Astrocyte (in vitro differentiated cells and primary cell): ENCODE results near the gene OR2G2.

Experiments used
- EZH2 ChIP-seq: IDR thresholded peaks from 2 replicates; pipeline ENCODE4 v1.6.1; 2012; ENCODE audit warnings: mild to moderate bottlenecking, low read length, inconsistent platforms; ENCODE audit not compliant: insufficient read depth
- TF ChIP-seq, protein P1 (sequence below): IDR thresholded peaks from 2 replicates; pipeline ENCODE4 v1.5.1; 2011; ENCODE audit warnings: low read depth, mild to moderate bottlenecking, inconsistent platforms, low read length, moderate library complexity; ENCODE audit not compliant: insufficient read depth

DNA sequence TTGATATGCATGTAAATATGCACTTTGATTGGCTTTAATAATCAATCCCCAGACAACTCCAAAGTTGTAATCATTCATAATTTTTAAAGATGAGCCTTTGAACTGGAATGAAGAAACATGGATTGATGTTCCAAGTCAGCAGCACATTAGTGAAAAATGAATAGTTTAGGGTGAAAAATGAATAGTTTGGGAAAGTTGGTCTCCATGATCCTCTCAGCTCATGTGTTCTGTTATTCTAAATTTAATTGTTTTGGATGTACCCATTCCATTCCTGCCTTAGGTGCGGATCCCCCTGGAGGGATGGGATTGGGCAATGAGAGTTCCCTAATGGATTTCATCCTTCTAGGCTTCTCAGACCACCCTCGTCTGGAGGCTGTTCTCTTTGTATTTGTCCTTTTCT lies 17.1 kb downstream of the OR2G2 start, which contains the start of gene OR2G3:
- TF ChIP-seq EZH2 = no peak
- TF ChIP-seq, protein P1, sequence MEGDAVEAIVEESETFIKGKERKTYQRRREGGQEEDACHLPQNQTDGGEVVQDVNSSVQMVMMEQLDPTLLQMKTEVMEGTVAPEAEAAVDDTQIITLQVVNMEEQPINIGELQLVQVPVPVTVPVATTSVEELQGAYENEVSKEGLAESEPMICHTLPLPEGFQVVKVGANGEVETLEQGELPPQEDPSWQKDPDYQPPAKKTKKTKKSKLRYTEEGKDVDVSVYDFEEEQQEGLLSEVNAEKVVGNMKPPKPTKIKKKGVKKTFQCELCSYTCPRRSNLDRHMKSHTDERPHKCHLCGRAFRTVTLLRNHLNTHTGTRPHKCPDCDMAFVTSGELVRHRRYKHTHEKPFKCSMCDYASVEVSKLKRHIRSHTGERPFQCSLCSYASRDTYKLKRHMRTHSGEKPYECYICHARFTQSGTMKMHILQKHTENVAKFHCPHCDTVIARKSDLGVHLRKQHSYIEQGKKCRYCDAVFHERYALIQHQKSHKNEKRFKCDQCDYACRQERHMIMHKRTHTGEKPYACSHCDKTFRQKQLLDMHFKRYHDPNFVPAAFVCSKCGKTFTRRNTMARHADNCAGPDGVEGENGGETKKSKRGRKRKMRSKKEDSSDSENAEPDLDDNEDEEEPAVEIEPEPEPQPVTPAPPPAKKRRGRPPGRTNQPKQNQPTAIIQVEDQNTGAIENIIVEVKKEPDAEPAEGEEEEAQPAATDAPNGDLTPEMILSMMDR = no peak
